Breast epithelium (tissue), 4 donors: Measurements from ENCODE around the gene AGTR1. TPM values are rescaled to one million over a fixed set of nuclear protein-coding genes. Genes with fewer than 3 reads are reported as not detected.

Experiments used
- DNase-seq, 2 donors: peaks; one replicate each; pipeline ENCODE4 v3.0.0-alpha.2; 2019; ENCODE audit warnings: low spot score in 2 of 2
- H3K27ac ChIP-seq, 2 donors: fragments of 200-600 bp; sonication (generic) in 1 of 2; one replicate each; pipeline ENCODE4 v1.5.1; 2016 to 2019; ENCODE audit warnings: mild to moderate bottlenecking in 1 of 2
- H3K27me3 ChIP-seq, 2 donors: fragments of 200-600 bp; sonication (generic) in 1 of 2; one replicate each; pipeline versions ENCODE4 v1.5.1 to v1.6.0; 2017 to 2019; ENCODE audit warnings: control low read depth in 1 of 2, mild to moderate bottlenecking in 1 of 2
- H3K36me3 ChIP-seq: fragments of 200-600 bp; one replicate; pipeline ENCODE4 v1.5.1; 2019
- H3K4me1 ChIP-seq, 2 donors: fragments of 200-600 bp; sonication (generic); one replicate each; pipeline ENCODE4 v1.5.1; 2016 to 2019; ENCODE audit warnings: control low read depth in 1 of 2
- H3K4me3 ChIP-seq, 3 donors: fragments of 200-600 bp; sonication (generic); 1 replicate in 2 of 3; 2 replicates in 1 of 3; pipeline ENCODE4 v1.5.1; 2016 to 2019; ENCODE audit warnings: mild to moderate bottlenecking in 3 of 3, moderate library complexity in 2 of 3
- H3K9me3 ChIP-seq, 2 donors: fragments of 200-600 bp; sonication (generic) in 1 of 2; one replicate each; pipeline ENCODE4 v1.5.1; 2016 to 2019; ENCODE audit warnings: control low read depth in 1 of 2
- CTCF ChIP-seq, 3 donors: fragments of 450-650 bp; IDR thresholded peaks; one replicate each; pipeline ENCODE4 v1.5.1; 2016 to 2017; ENCODE audit warnings: antibody characterized with exemption in 3 of 3, mild to moderate bottlenecking in 3 of 3, moderate library complexity in 3 of 3
- POLR2A ChIP-seq: fragments of 450-650 bp; IDR thresholded peaks from one replicate; pipeline ENCODE4 v1.6.1; 2016; ENCODE audit warnings: antibody characterized with exemption, mild to moderate bottlenecking, moderate library complexity
- POLR2AphosphoS5 ChIP-seq, 3 donors: sonication (generic); formaldehyde crosslinking; IDR thresholded peaks; one replicate each; pipeline ENCODE4 v1.6.1; 2017; ENCODE audit warnings: antibody characterized with exemption in 3 of 3
- intact Hi-C: fragments of 100-400 bp; cut with DNase I; formaldehyde crosslinking; loops from one replicate; pipeline ENCODE4 v1.15.1; 2023; ENCODE audit warnings: low total_unique reads
- total RNA-seq, 3 donors: library from RNA; depleted of rRNA; stranded (reverse); fragments of >200 nt; gene quantifications; one replicate each; pipeline ENCODE4 v1.1.0, GENCODE V29; 2016

AGTR1 gene
- total RNA-seq, 3 donors from 2014 or later = 17.3 to 77.9 (median 20.3) TPM

- H3K27me3 ChIP-seq = no peaks in the 10 kb centered on the region
- intact Hi-C loops = no loop called here
Measured at GRCh38 chr3:148698190-148698810, 597 bp downstream of the AGTR1 start.

GRCh38 chr3:148705314-148705713 lies 7.6 kb downstream of the AGTR1 start:
- no peak overlapping the region for H3K27ac ChIP-seq
- no peaks in the 10 kb centered on the region for H3K36me3 ChIP-seq
- no peaks in the 10 kb centered on the region for H3K4me1 ChIP-seq
- DNase-seq = no peak
- intact Hi-C loops = no loop called here
- TF ChIP-seq POLR2AphosphoS5 (IDR thresholded peaks at IDR 0.05) = no peak
- TF ChIP-seq POLR2A = no peak
- TF ChIP-seq CTCF (IDR thresholded peaks at IDR 0.05) = no peak
- H3K27me3 ChIP-seq = no peaks in the 10 kb centered on the region
- H3K4me3 ChIP-seq = no peak overlapping the region
- H3K9me3 ChIP-seq = no peaks in the 10 kb centered on the region

More at GRCh38 chr3:148698190-148698810, 597 bp downstream of the AGTR1 start:
- Histone ChIP-seq H3K36me3 (no peaks in the 10 kb centered on the region), H3K27ac (peak overlapping the region; percentile 64 to 72), H3K9me3 (no peaks in the 10 kb centered on the region), H3K4me3 (peak overlapping the region; percentile 58 to 84 (median 63)), H3K4me1 (no peaks in the 10 kb centered on the region)
- TF ChIP-seq CTCF (IDR thresholded peaks at IDR 0.05) (no peak), POLR2AphosphoS5 (IDR thresholded peaks at IDR 0.05) (no peak), POLR2A (no peak)
- DNase-seq = no peak

DNA sequence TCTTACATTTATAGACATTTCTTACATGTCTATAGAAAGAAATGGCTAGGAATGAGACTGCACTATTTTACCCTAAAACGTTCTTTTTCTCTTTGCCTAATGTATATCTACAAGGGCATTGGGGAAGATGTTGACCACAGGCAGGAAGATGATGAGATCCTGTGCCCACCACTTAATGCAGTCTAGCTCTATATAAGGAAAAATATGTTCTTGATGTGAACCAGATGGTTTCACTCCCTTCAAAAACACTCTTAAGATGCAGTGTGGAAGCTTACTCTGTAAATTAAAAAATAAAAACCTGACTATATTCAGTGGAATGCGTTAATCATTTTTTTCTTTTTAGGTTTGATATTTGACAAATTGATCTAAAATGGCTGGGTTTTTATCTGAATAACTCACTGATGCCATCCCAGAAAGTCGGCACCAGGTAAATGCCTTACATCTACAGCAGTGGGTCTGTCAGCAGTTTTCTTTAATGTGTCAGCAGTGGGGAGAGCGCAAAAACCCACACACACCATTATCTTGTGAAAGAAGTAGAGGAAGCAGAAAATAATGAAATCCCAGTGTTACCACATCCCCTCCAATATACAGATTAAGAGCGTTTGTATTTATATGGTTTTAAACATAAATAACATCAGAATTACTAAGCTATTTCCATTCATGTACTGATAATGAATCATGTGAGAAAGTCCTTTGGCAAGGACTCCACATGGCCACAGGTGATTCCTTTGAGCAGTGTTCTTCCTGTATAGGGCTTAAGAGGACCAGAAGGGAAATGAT lies 10.1 kb downstream of the AGTR1 start:
- intact Hi-C loops = no loop called here
- TF ChIP-seq POLR2A = no peak
- no peak for TF ChIP-seq POLR2AphosphoS5 (IDR thresholded peaks at IDR 0.05)
- TF ChIP-seq CTCF (IDR thresholded peaks at IDR 0.05) = no peak
- H3K36me3 ChIP-seq = no peaks in the 10 kb centered on the region
- H3K27me3 ChIP-seq = no peaks in the 10 kb centered on the region
- no peak overlapping the region for H3K4me3 ChIP-seq
- no peaks in the 10 kb centered on the region for H3K4me1 ChIP-seq
- DNase-seq = no peak
- H3K9me3 ChIP-seq = no peaks in the 10 kb centered on the region
- H3K27ac ChIP-seq = no peak overlapping the region

GRCh38 chr3:148708409-148708808 lies 10.7 kb downstream of the AGTR1 start:
- Histone ChIP-seq H3K36me3 (no peaks in the 10 kb centered on the region), H3K4me3 (no peak overlapping the region), H3K27me3 (no peaks in the 10 kb centered on the region), H3K4me1 (no peaks in the 10 kb centered on the region), H3K27ac (no peak overlapping the region), H3K9me3 (no peaks in the 10 kb centered on the region)
- TF ChIP-seq POLR2A = no peak
- no peak for TF ChIP-seq CTCF (IDR thresholded peaks at IDR 0.05)
- no peak for TF ChIP-seq POLR2AphosphoS5 (IDR thresholded peaks at IDR 0.05)
- intact Hi-C loops = no loop called here
- DNase-seq = no peak

DNA sequence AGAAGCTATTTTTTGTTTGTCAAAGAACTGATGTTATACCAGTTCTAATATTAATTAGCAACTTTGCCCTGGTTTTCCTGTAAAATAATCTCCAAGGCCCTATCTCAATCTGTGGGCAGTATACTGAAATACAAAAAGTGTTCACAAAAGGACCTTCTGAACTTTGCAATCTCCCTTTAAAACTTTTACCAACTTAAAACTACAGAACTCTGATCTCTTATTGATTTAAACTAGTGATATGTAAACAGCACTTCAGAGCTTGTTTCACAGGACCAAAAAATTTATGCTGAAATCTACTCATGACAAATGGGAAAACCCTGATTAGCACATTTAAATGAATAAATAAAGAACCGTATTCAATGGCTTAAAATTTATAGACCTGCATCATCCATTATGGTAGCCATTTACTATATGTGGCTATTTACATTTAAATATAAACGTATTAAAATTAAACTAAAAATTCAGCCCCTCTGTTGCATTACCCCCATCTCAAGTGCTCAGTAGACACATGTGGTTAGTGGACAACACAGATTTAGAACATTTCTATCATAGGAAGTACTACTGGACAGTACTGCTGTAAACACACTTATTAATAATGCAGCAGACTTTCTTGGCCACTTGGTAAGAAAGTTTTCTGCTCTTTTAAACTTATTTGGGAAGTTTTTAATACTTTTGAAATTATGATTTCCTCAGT lies 12.0 kb downstream of the AGTR1 start:
- no peak for DNase-seq
- no peaks in the 10 kb centered on the region for H3K9me3 ChIP-seq
- H3K4me1 ChIP-seq = no peaks in the 10 kb centered on the region
- H3K27me3 ChIP-seq = no peaks in the 10 kb centered on the region
- TF ChIP-seq POLR2A (no peak), CTCF (IDR thresholded peaks at IDR 0.05) (no peak), POLR2AphosphoS5 (IDR thresholded peaks at IDR 0.05) (no peak)
- H3K4me3 ChIP-seq = no peak overlapping the region
- no peaks in the 10 kb centered on the region for H3K36me3 ChIP-seq
- intact Hi-C loops = no loop called here
- H3K27ac ChIP-seq = no peak overlapping the region
